ENCODE results near the gene PAPSS1.
A peak's percentile ranks its signal among the peaks of the same experiment; 100 is the strongest.
"Not testable (repeated sequence)": the region's sequence is repeated elsewhere in the genome, so short reads cannot be mapped to it uniquely, and the experiment has no call there.

Gene PAPSS1

GRCh38 chr4:107683873-107684272, 36.2 kb downstream of the PAPSS1 start:
- no peak for DNase-seq

DNA sequence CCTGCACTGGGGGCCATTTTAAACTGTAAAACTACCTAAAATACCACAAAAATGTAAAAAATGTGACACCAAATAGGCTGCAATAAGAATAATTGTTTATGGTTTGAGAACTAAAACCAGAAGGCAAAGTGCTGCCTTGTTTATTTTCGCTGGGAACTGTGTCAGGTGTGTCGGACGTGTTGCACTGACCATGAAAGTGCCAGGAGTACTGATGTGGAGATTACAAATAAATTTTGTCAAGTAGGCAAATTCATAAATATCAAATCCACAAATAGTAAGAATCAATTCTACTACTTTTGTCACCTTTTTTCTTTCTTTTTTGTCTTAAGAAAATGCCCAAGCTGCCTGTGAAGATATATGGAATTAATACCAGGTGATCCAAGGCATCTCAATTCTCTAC, 37.7 kb downstream of the PAPSS1 start:
- no peak for DNase-seq

GRCh38 chr4:107669068-107669467, 51.0 kb downstream of the PAPSS1 start:
- DNase-seq, result no peak

GRCh38 chr4:107666134-107666533, 53.9 kb downstream of the PAPSS1 start:
- DNase-seq, result peak in 1 of 2 experiments; percentile 0

DNA sequence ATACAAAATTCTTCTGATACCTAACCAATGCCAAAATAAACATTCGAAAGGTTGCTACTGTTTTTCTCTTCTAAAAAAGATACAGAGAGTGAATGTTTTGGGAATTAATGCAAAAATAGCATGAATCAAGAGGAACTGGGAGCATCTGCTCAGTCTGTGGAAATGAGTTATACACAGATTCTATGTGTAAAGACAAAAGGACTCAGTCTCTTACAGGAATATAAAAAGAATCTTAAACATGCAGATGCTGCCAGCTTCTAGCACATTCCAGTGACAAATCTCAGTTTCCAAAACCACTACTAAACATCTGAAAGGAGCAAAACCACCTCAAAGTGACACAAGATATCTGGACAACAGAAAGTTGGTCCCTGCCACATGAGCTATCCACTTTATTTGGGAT, 55.0 kb downstream of the PAPSS1 start:
- no peak for DNase-seq

- no peak for DNase-seq
These were observed 61.4 kb downstream of the PAPSS1 start for GRCh38 chr4:107658400-107659336.

DNA sequence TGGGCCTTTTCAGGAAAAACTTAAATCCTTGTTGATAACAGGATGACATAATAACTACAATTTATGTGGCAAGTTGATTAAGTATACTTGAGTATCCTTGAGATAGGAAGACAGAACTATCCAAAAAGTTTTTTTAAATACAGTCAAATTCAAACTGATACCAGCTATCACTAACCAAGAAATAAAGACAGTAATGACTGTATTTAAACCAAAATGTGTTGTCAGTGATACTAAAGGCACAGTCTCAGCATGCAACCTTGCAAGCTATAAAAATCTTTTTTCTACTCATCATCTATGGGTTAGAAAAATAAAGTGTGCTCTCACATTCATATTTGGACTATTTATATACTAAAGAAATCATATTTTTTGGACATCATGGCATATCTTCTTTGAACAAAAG, 64.7 kb downstream of the PAPSS1 start:
- DNase-seq, result no peak

GRCh38 chr4:107654694-107655093, 65.3 kb downstream of the PAPSS1 start:
- peak in 1 of 2 experiments; percentile 1 for DNase-seq

- not testable (repeated sequence) for DNase-seq
These were observed 68.6 kb downstream of the PAPSS1 start for GRCh38 chr4:107651408-107651807.

DNA sequence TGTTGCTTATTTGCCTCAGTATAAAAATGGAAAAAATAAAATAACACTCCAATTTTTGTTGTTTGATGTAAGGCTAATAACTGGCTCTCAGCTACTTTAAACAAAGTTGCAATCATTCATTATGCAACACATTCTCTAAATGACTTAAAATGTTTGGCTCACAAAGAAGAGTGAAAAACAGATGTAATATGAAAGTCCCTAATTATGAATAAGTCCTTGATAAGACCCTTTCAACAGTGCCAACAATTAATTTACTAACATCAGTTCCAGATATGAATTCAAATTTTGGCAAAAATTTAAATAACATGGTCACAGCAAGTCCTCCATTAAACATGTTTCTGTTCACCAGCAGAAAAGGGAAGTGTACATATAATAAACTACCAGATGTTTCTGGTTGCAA, 69.8 kb downstream of the PAPSS1 start:
- DNase-seq, result no peak

- DNase-seq, result no peak
These were observed 71.6 kb downstream of the PAPSS1 start for GRCh38 chr4:107648178-107648991.

DNA sequence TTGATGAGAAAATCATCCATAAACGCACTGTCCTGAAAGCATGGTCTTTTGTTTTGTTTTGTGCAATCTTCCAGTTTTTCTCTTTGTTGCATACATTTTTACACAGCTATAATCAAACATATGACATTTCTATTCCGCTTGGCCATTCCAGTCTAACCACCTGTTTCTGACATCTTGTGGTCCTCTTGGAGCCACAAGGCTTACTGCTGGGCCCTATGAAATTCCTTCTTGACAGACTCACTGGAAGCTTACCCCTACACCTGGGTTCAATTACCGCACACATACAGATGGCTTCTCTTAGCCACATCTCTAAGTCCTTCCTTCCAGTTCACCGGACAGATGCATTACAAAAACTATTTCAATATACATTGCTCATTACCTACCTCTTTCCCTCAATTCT, 72.4 kb downstream of the PAPSS1 start:
- no peak for DNase-seq

- DNase-seq, result no peak
These were observed 74.4 kb downstream of the PAPSS1 start for GRCh38 chr4:107645604-107646003.

DNA sequence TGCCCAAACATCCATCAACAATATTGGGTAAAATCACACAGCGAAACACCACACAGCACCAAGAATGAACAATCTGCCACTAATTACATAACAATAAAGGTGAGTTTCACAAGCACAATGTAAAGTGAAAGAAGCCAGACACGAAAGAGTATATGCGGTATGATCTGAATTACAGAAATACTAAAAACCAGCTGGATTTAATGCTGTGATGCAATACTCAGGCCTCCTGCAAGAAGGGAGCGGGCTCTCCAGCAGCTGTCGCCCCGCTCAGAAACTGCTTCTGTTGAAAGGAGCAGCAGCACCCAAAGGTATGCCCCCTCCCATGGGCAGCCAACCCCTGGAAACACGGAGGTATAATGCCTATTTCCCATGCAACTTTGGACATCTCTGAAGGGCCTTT, 77.0 kb downstream of the PAPSS1 start:
- DNase-seq, result no peak

GRCh38 chr4:107640878-107641277, 79.2 kb downstream of the PAPSS1 start:
- no peak for DNase-seq

- no peak for DNase-seq
These were observed 79.8 kb downstream of the PAPSS1 start for GRCh38 chr4:107640197-107640596.

DNA sequence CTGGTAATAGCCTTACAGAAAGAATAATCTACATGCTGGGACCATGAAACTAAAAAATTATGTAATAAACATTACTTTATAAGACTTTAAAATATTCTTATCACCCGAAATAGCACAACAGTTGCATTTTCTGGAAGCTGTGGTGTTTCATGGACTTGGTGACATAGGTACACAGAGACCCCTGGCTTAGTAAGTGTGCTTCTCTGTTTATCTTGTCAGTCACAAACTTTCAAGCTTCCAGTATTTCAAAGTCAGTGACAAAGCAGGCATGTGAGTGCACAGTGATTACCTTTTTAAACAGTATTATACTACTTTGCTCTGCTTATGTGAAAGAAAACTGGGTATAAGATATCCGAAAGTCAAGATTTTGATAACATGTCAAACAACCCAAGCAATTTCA, 84.3 kb downstream of the PAPSS1 start:
- DNase-seq, result no peak

DNA sequence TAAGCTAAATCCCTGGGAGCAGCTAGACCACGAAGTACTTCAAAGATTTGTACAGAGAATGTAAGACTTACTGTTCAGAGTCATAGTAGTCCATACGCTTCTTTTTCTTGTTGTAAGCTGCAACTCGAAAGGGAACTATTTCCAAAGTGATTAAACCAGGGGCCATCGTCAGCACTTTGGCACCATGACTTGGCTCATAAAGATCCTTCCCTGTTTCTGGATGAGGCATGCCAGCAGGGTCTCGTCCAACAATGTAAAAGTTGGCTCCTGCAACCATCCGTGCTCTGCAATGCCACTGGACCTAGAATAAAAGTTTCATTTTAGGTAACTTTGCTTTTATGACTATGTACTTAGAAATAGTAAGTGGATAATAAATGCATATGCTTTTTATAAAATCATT, 88.5 kb downstream of the PAPSS1 start:
- DNase-seq, result no peak

DNA sequence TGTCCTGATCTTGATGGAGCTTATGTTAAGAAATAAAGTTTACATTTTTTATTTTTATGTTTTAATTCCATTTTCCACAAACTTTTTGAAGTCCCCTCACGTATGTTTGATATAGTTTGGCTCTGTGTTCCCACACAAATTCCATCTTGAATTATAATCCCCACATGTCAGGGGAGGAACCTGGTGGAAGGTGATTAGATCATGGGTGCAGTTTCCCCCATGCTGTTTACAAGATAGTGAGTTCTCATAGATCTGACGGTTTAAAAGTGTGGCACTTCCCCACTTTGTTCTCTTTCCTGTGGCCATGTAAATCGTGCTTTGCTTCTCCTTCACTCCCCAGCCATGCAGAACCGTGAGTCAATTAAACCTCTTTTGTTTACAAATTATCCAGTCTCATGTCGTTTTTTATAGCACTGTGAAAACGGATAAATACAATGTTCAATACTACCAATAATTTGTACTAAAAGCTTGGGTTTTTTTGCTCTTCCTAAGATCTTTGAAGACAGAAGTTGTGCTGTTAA, 89.8 kb downstream of the PAPSS1 start:
- no peak for DNase-seq

DNA sequence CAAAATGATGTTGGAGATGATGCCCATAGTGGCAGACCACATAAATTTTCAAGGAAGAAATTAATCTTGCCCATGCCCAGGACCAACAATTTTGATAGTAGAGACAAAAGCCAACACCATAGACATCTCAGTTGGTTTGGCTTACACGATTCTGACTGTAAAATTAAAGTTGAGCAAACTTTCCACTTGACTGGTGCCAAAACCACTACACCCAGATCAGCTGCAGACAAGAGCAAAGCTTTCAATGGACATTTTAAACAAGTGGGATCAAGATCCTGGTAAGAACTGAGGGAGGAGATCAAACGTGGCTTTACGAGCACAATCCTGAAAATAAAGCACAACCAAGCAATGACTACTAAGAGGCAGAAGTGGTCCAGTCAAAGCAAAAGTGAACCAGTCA, 90.7 kb downstream of the PAPSS1 start:
- no peak for DNase-seq

DNA sequence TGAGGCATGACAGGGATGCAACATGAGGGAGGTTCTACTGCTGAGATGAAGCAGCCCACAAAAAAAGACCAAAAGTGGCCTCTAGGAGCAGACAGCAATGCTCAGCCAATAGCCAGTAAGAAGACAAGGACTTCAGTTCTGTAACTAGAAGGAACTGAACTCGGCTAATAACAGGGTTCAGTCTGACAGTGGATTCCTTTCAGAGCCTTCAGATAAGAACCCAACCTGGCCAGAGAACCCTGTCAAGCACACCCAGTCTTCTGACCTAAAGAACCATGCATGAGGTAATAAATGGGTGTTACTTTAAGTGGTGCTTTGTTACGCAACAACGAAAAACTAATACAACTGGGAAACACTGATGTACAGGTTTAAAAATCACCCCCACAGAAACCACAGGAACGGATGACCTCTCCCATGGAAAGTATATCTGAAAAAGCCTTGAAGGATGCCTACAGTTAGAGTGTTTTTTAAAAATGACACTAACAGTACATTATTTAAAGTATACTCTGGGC, 94.6 kb downstream of the PAPSS1 start:
- no peak for DNase-seq

DNA sequence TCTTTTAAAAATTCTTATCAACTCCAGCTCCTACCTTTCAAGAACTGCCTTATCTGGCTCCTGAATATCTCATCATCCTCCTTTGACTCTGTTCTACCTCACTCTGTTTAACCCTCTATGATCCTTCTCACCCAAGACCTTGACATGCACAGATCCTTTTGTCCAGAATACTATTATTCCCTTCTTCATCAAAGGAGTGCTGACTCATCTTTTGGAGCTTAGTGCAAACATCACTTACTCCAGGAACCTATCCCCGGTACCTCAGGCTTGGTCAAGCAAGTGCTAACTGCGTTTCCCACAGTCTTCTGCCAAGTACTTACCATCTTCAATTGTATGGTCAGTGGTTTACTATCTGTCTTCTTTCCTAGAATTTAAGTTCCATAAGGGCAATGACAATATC, 96.0 kb downstream of the PAPSS1 start:
- DNase-seq, result no peak

GRCh38 chr4:107622006-107622405, 98.0 kb downstream of the PAPSS1 start:
- no peak for DNase-seq

DNA sequence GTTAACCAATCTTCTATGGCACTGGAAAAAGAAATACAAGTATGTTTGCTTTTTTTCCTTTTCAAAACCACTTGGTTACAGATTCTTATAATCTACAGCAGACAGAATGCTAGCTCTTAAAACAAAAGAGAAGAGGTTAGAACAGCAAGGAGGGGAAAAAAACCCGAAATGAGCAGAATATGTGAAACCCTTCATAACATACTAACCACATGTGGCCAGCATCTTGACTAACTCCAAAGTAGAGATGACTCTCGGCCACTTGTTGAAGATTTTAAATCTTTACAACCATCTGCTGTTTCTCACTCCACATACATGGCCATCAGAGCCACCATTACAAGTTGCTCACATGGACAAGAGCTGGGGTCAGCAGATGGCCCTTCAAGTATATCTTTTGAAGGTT, 100.3 kb downstream of the PAPSS1 start:
- DNase-seq, result peak; percentile 61 to 84

Measured in NCI-H524 (cell line).